ENCODE measurements around the gene UBE2M. TPM values are rescaled to one million over a fixed set of nuclear protein-coding genes. Genes with fewer than 3 reads are reported as not detected.
"Not testable (repeated sequence)": the region's sequence is repeated elsewhere in the genome, so short reads cannot be mapped to it uniquely, and the experiment has no call there.

Gene UBE2M
- total RNA-seq, 1 donor from 2014 or later: 45.5 TPM

DNA sequence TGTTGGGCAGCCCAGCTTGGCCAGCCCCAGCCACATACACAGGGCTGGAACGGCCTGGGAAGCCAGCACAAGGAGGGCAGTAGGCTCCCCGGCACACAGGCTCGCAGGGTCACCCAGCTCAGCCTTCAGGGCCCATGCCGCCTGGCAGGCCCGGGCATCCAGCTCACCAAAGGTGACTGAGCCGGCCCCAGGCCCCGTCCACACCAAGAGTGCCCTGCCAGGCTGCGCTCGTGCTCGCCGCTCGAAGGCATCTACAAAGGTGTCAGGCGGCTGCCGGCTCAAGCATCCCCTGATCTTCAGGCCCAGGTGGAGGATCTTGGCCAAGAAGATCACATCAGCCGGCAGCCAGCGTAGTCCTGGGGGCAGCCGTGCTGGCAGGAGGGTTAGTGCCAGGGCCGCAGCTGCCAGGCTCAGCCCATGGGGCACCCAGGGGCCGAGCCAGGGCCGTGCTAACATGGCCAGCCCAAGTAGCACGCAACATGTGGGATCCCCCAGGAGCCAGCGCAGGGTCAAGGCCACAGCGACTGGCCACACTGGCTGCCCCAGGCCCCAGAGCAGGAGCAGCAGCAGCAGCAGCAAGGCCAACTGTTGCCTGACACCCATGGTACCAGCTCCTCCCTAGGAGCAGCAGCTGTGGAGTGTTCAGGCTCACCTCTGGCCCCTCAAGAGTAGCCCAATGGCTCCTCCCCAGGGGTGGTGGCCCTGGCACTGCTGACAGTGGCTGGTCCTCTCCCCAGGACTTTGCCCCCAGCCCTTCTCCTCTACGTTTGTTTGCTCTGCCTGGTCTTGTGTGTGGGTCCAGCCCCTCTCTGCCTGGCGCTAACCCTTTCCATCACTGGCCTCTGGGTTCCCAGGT is 46.8 kb downstream of the UBE2M start, which contains the start of gene SLC27A5:
Gene SLC27A5 (minus strand): TSS at position 640 of the 856 bp plus-strand sequence. CDS start 37 bp downstream, at position 603.
- no peak for DNase-seq

DNA sequence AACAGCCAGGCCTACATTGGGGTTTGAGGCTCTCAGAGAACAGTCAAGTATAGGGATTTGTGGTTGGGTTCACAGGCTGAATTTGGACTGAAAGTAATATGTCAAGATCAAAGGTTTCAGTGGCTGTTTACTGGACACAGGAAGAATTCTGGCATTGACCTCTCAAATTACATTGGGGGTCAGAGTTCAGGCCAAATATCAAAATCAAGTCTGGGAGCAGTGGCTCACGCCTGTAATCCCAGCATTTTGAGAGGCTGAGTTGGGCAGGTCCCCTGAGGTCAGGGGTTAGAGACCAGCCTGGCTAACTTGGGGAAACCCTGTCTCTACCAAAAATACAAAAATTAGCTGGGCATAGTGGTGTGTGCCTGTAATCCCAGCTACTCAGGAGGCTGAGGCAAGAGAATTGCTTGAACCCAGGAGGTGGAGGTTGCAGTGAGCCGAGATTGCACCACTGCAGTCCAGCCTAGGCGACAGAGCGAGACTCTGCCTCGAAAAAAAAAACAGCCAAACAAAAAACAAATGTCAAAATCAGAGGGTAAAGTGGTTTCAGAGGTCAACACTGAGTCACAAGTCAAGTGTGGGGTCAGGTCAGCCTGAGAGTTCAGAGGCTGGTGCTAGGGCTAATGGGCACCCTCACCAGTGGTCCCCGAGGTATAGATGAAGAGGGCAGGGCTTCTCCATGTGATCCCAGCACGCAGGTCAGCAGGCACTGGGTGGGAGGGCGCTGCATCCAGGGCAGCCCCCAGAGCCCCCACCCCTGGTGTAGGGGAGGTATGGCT is 48.1 kb downstream of the UBE2M start:
- DNase-seq: no peak

- no peak for DNase-seq
Measured at GRCh38 chr19:58509731-58510083, 48.7 kb downstream of the UBE2M start.

GRCh38 chr19:58507602-58508223 is 50.7 kb downstream of the UBE2M start:
- DNase-seq: not testable (repeated sequence)

Small RNA genes within 50 kb of the gene (small RNA-seq; reads per million reads assigned to genes)
- 0.12 reads per million for gene MIR6807
- not detected for gene RN7SL525P

Other genes starting within 250 kb of the UBE2M start
- 3.0 TPM for gene ZSCAN22, start 231.6 kb downstream of the UBE2M start, total RNA-seq
- 0.94 TPM for gene A1BG, start 205.1 kb downstream of the UBE2M start, total RNA-seq
- 5.9 TPM for gene ZNF497, start 195.9 kb downstream of the UBE2M start, total RNA-seq
- 0.94 TPM for gene ZNF837, start 177.6 kb downstream of the UBE2M start, total RNA-seq
- 1,568 TPM for gene RPS5, start 171.3 kb downstream of the UBE2M start, total RNA-seq
- gene RNF225, start 163.0 kb downstream of the UBE2M start, total RNA-seq: not detected
- 14.3 TPM for gene ZNF584, start 150.0 kb downstream of the UBE2M start, total RNA-seq
- gene ZNF132, start 118.5 kb downstream of the UBE2M start, total RNA-seq: 21.7 TPM
- gene ZNF324B, start 107.0 kb downstream of the UBE2M start, total RNA-seq: 18.2 TPM
- 22.9 TPM for gene ZNF324, start 91.5 kb downstream of the UBE2M start, total RNA-seq
- 7.5 TPM for gene ZNF446, start 82.3 kb downstream of the UBE2M start, total RNA-seq
- gene SLC27A5, start 46.6 kb downstream of the UBE2M start, total RNA-seq: 4.1 TPM
- gene ZBTB45, start 38.8 kb downstream of the UBE2M start, total RNA-seq: 5.0 TPM
- gene TRIM28, start 14.5 kb downstream of the UBE2M start, total RNA-seq: 276 TPM
- gene CHMP2A, start 3.5 kb downstream of the UBE2M start, total RNA-seq: 47.7 TPM
- gene MZF1, start 14.7 kb upstream of the UBE2M start, total RNA-seq: 13.1 TPM